HG03521 (cell line): ENCODE results near the gene CYSLTR2.

ENCODE experiments used
- ATAC-seq: cut with Tn5 transposase; IDR thresholded peaks from one replicate; pipeline ENCODE4 v1.9.1; 2021; ENCODE audit warnings: mild to moderate bottlenecking, moderate library complexity; ENCODE audit not compliant: unreplicated experiment

Gene CYSLTR2

DNA sequence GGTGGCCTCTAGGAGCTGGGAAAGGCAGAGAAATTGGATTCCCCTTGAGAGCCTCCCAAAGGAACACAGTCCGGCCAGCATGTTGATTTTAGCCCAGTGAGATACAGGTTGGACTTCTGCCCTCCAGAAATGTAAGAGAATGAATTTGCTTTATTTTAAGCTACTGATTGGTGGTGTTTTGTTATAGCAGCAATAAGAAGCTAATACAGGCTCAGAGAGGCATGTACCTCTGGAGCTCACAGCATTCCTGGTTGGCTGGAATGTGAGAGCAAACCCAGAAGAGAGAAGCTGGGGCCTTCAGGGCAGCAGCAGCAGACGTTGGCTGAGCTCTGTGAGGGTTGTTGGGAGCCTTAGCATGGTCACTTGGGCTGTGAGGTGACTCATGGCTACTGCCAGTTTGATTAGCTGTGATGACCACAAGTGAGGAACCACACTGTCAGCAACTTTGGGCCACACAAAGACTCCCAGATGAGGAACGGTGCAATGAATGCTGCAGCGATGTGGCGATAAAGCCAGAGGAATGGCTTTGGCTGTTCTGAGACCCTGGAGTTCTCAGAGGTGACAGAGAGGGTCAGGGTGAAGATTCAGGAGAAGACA lies 80.1 kb downstream of the CYSLTR2 start:
- no peak for ATAC-seq

DNA sequence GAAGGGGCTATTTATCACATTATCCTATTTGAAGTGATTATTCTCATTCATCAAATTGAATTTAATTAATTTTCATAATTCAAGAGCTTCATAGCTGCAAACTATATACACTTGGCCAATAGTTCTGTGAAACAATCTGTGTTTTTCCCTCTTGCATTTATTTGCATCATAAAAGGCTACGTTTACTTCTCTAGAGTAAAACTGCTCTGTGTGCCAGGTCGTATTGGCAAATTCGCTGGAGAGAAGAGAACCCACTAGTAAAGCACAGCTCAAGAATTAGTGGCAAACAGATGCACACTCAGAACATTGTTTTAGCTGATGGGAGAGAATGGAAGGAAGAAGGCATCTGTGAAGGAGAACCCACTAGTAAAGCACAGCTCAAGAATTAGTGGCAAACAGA lies 81.8 kb downstream of the CYSLTR2 start:
- ATAC-seq, result no peak

- no peak for ATAC-seq
Measured at GRCh38 chr13:48737689-48738088, 84.0 kb downstream of the CYSLTR2 start.

GRCh38 chr13:48738311-48738710 lies 84.6 kb downstream of the CYSLTR2 start:
- no peak for ATAC-seq

GRCh38 chr13:48739386-48739964 lies 85.7 kb downstream of the CYSLTR2 start:
- ATAC-seq, result no peak

- no peak for ATAC-seq
Measured at GRCh38 chr13:48741377-48741776, 87.6 kb downstream of the CYSLTR2 start.

- no peak for ATAC-seq
Measured at GRCh38 chr13:48746821-48747220, 93.1 kb downstream of the CYSLTR2 start.

DNA sequence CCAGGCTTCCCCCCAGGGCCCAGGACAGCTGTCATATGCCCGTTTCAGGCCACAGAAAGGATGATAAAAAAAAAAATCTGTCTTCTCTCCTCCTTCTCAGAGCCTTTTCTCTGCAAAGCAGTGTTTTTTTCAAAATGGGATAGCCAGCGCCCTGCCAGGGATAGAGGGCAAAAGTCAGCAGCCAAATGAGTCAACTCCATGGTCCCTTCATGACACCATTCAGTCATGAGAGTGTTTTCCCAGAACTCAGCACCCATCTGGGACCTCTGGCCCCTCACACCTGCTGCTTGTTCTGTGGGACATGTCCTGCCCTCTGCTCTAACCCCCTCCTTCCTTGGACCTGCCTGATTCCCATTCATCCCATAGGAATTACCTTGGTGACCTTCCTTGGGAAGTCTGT lies 95.0 kb downstream of the CYSLTR2 start:
- ATAC-seq, result no peak

DNA sequence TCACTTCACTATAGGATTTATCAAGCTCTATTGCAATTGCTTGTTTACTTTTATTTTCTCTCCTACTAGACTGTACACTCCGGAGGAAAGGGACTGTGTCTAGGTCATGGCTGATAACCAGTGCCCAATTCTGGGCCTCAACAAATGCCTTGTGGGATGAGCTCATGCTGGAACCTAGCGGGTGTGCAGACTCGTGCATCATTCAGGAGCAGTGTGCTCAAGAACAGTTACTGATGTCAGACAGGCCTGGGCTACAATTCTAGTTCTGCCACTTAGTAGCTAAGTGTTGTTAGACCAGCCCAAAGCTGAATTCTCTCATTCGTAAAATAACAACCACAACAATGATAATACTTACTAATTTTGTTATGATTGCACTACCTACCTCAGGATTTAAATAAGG lies 95.4 kb downstream of the CYSLTR2 start:
- ATAC-seq, result no peak

GRCh38 chr13:48749699-48750473 lies 96.2 kb downstream of the CYSLTR2 start:
- peak; percentile 86 for ATAC-seq

DNA sequence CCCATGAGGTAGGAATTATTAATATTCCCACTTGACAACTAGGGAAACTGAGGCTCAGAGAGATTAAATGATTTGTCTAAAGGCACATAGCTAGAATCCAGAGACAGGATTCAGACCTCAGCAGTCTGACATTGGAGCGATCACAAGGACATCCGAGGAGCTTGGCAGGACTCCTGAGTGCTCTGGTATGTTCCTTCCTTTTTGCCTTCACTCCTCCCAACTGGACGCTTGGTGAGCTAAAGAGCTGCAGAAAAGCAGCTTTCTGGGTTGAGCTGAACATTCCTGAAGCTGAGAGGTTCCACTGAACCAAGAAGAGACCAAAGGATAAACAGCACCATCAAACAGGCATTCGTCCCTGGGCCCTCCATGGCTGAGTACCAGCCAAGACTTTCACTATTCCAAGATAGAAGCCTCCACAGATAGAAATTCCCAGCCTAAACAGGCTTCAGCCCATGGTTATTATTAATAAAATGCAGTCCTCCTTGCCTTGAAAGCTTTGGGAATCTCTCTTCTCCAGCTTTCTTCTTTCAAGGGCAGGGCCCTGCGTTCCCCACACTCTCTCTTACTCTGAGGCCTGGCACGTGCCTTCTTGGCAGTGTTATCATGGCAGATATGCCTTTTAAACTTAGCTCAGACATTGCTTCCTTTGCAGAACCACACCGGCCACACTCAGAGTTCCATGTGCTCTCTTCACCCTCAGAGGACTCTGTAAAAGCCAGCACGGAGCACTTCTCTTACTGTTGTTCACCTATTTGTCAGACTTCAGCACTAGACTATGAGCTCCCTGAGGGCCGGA lies 97.1 kb downstream of the CYSLTR2 start:
- no peak for ATAC-seq

GRCh38 chr13:48760626-48761025 lies 106.9 kb downstream of the CYSLTR2 start:
- ATAC-seq, result no peak
